GM18505 (cell line): ENCODE data around the gene FAM219A.
"Not testable (repeated sequence)": the region's sequence is repeated elsewhere in the genome, so short reads cannot be mapped to it uniquely, and the experiment has no call there.

Experiments
- ATAC-seq: cut with Tn5 transposase; IDR thresholded peaks from one replicate; pipeline ENCODE4 v1.9.1; 2021; ENCODE audit not compliant: unreplicated experiment
- POLR2A ChIP-seq: IDR thresholded peaks from 4 replicates; pipeline ENCODE4 v1.6.1; 2011; ENCODE audit warnings: borderline replicate concordance; ENCODE audit not compliant: insufficient read depth, insufficient read length; ENCODE audit errors: extremely low read depth

FAM219A gene

DNA sequence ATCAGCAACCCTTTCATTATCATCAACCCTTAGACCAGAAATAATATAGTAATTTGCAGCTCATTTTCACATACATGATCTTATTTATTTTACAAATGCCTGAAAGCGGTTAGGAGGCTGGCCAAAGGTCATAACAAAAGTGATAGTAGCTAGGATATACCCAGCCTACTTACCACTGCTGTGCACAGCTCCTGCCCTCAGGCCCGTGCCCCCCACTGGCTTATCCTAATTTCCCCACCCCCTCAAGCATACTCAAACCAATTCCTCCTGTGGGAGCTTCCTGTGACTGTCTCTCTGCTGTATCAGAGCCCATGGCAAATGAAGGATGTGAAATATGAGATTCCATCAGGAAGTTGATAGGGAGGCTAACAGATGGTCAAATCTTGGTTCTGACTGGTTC, 14.8 kb downstream of the FAM219A start:
- no peak for TF ChIP-seq POLR2A
- no peak for ATAC-seq

DNA sequence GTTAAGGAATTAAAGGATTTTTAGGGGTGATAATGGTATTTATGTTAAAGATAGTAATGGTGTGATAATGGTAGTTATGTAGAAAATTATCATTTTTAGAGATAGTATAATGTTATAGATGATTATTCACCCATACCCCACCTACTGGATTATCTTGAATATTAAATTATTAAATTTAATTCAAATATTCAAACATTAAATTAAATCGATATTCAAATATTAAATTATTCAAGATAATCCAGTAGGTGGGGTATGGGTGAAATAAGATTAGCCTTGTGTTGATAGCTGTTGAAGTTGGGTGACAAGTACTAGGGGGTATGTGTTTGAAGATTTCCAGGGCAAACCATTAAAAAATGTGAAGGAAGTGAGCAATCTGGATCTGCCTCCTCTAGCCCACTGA, 15.6 kb downstream of the FAM219A start:
- no peak for ATAC-seq
- TF ChIP-seq POLR2A = no peak

DNA sequence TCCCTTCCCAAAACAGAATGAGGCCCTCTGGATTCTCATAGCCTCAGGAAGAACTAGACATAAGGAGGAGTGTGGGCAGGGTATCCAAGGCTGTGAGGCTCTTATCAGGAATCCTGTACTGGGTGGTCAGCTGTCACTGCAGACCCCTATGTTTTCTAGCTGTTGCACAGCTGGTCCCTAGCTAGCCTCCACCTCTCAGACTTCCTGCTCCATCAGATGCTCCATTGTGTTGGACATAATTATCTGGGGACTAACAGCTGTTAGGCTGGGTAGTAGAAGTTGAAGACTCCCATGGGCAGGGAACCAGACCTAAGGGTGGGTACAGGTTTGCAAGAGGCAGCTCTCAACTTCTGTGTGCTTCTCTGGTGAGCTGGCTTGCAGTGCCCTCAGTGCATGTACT, 18.4 kb downstream of the FAM219A start:
- no peak for TF ChIP-seq POLR2A

DNA sequence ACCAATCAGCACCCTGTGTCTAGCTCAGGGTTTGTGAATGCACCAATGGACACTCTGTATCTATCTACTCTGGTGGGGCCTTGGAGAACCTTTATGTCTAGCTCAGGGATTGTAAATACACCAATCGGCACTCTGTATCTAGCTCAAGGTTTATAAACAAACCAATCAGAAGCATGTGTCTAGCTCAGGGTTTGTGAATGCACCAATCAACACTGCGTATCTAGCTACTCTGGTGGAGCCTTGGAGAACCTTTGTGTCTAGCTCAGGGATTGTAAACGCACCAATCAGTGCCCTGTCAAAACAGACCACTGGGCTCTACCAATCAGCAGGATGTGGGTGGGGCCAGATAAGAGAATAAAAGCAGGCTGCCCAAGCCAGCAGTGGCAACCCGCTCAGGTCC, 19.9 kb downstream of the FAM219A start:
- ATAC-seq = not testable (repeated sequence)

More for the DNA sequence above, 18.4 kb downstream of the FAM219A start:
- ATAC-seq = no peak

DNA sequence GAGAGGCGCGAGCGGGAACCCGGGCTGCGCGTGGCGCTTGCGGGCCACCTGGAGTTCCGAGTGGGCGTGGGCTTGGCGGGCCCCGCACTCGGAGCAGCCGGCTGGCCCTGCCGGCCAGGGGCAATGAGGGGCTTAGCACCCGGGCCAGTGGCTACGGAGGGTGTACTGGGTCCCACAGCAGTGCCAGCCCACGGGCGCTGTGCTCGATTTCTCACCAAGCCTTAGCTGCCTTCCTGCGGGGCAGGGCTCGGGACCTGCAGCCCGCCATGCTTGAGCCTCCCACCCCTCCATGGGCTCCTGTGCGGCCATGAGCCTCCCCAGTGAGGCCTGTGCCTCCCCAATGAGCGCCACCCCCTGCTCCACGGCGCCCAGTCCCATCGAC, 20.5 kb downstream of the FAM219A start:
- ATAC-seq = not testable (repeated sequence)

DNA sequence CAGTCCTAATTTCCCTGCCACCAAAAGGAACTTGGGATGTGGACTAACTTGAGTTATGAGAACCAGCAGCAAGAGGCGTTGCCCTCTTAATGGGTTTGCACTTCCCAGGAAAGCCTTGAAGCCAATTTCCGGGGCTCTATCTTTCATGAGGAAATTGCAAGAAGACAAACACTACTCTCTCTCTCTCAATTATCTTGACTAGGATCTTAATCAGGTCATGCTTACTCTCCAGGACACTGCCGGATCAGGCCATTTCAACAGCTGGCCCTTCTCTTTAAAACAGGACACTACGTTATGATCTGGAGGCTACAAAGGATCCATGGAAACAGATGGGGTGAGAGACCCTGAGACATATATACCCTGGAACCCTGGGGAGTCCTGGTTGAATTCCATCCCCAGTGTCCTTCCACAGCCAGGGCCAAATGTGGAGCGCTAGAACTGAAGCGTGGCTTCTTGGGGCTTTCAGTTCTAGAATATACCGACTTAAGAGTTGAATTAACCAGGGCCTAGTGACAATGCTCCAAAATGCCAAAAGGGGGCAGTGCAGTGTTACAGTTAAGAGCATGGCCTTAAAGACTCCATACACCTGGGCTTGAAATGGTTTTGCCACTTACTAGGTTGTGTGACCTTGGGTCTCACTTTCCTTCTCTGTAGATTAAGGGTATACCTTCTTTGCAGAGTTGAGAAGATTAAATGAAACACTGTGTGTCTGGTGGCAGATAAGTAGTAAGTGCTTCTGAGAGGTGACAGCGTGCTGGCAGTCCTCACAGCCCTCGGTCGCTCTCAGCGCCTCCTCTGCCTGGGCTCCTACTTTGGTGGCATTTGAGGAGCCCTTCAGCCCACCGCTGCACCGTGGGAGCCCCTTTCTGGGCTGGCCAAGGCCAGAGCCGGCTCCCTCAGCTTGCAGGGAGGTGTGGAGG, 21.1 kb downstream of the FAM219A start:
- no peak for ATAC-seq
- TF ChIP-seq POLR2A = no peak

DNA sequence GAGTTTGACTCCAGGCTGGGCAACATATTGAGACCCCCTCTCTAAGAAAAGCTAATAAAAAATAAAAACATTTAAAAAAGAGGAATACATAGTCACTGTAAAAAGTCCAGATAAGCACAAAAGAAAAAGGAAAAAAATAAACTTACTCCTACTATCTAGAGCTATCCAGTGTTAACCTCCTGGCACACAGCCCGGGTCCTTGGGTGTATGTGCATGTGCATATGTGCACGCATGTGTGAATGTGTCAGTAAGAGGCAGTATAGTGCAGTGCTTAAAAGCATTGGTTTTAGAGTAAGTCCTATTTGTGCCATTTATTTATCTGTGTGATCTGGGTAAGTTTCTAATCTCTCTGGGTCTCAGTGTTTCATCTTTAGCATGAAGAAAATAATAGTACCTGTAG, 26.7 kb downstream of the FAM219A start:
- no peak for TF ChIP-seq POLR2A
- ATAC-seq = no peak

DNA sequence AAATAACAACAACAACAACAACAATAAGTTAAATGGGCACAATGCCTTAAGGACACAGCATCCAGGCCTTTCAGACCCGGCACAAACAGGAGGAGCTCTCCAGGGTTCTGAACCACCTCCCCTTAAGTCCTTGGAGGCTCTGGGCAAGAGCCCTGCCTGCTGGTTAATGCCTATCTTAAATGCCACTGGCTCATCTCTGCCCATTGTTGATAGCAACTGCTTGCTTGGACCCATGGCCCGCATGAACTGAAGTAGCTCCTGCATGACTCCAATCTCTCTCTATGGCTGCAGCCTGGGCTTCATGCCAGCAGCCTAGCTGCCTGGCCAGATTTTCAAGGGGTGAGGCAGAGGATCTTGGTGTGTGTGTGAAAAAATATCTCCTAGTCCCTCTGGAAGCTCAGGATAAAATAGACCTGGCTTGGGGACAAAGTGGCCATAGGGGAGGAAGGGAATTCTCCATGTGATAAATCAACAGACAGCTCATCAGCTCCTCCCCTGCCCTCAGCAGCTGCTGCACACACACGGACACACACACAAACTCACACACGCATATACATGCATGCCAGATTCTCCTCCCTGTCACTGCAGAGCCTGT, 27.4 kb downstream of the FAM219A start:
- TF ChIP-seq POLR2A = no peak
- ATAC-seq = no peak

DNA sequence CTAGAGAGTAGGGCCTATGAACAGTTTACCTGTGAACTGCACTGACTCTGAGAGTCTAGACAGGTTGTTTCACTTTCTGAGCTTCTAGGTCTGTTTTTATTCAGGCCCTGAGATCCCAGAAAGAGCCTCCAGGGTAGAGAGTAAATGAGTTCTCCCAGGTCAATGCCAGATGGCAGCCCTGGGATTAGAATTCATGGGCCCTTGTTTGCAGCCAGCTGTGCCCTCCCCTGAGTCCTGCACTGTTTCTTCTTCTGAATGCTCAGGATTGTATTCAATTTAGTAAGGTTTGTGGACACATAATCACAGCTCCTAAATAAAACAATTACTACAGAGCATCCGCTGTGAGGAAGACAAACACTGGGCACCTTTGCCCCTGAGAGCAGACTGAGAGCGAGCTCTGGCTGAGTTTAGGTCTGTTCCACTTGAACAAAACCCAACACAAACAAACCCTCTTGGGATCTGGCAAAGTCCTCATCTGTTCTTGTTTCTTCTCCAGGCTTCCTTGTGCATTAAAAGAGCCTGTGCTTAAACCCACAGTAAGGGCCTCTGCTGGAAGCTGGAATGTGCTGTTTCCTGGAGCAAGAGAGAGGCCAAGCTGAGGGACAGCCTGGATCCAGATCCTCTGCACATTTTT, 29.9 kb downstream of the FAM219A start:
- no peak for ATAC-seq
- TF ChIP-seq POLR2A = no peak

DNA sequence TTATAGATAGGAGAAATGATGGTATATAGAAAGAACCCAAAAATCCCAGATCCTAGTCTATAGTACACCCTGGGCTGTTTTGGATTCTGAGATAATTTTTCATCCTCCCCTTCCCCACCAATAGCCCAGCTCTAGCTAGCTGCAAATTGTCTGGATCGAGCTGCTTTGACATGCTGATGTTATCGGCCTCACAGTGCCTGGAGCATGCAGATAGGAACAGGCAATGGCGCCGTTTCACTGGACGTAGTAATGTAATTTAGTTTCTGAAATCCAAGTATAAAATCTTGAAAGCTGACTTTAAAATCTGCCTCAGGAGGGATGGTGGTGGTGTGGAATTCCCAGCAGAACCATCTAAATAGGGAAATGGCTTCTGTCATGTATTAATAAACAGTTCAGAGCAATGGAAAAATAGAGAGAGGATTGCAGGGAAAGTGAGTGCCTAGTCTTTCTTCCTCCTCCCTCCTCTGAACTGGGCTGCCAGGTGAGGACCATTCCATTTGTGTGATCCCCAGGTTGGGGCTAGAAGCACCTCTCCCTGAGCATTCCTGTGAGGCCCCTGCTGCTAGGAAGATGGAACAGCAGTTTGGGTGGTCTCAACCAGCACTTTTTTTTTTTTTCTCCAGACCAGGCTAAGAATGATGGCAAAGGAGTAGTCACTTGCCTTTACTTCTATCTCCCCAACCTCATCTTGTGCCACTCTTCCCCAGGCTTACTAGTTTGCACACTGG, 31.9 kb downstream of the FAM219A start:
- TF ChIP-seq POLR2A = no peak
- ATAC-seq = no peak

DNA sequence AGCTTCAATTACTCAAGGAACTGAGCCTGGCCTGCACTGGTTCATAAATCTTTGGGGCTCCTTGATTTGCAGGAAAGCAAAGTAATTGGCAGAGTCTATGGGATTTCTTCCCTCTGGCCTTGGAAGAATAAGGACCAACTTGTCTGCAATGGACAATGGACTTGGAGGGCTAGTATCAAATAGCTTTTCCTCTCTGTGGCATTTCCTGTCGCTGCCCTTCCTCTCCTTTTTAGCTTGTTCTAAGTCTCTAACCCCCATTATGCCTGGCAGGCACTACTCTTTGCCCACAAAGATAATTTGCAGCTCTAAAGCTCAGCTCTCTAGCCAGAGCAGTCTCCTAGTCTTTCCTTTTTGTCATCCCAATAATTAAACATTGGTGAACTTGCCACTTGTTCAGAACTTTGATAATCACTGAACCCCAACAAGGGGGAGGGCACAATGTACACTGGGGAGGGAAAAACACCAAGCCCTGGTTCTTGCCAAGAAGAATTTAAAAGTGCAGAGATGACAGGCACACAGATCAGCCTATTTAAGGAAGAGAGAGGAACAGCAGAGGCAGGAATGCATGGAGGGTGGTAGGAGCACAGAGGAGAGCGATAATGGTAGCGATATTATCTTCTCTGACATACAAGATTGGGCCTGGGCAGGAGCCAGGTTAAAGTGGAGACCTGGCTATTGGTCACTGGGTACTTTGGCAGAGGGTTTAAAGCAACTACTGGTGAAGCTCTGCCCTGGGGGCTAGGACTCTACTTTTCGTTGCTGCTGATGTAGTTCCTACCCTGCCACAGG, 38.5 kb downstream of the FAM219A start:
- no peak for ATAC-seq
- no peak for TF ChIP-seq POLR2A

DNA sequence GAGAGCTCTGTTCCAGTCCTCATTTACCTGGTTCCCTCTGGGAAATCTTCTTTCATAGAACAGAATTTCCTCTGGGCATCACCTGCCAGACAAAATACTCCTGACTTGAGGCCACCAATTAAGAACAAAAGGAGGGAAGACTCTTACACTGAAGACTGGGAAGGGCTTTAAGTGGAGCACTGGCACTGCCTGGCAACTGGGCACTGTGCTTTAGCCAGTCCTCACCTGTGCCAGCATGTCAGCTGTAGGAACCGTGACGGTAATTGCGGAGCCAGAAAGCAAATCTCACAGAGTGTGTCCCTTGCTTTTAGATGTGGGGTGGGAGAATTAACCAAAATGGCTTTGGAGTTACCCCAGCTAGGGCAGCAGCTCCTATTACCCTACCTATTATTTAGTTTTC, 40.6 kb downstream of the FAM219A start:
- TF ChIP-seq POLR2A = no peak
- no peak for ATAC-seq
